Activated CD4-positive, CD25-positive, alpha-beta regulatory T cell treated with anti-CD3 and anti-CD28 coated beads, Interleukin-2, amount 50 U/mL, for 16 hours (primary cell): ENCODE results near the gene PIP5K1C.

Experiments used
- DNase-seq: peaks from one replicate; pipeline ENCODE4 v3.0.0-alpha.2; 2020; ENCODE audit warnings: low read depth, low spot score

PIP5K1C gene

GRCh38 chr19:3611841-3612240 lies 88.4 kb downstream of the PIP5K1C start:
- DNase-seq: no peak

- no peak for DNase-seq
Observed at GRCh38 chr19:3610745-3611717, 89.2 kb downstream of the PIP5K1C start.

- DNase-seq: no peak
Observed at GRCh38 chr19:3609779-3610719, 90.2 kb downstream of the PIP5K1C start.

GRCh38 chr19:3608750-3609322 lies 91.4 kb downstream of the PIP5K1C start:
- DNase-seq: no peak

- no peak for DNase-seq
Observed at GRCh38 chr19:3608079-3608641, 92.1 kb downstream of the PIP5K1C start.

- DNase-seq: no peak
Observed at GRCh38 chr19:3607303-3608078, 92.8 kb downstream of the PIP5K1C start.

- DNase-seq: no peak
Observed at GRCh38 chr19:3606690-3607289, 93.5 kb downstream of the PIP5K1C start, which contains the start of gene TBXA2R. Gene TBXA2R (minus strand): TSS chr19:3606875. CDS start chr19:3600634, 6,241 bp downstream.

GRCh38 chr19:3606174-3606689 lies 94.0 kb downstream of the PIP5K1C start:
- DNase-seq: no peak

- no peak for DNase-seq
Observed at GRCh38 chr19:3605770-3606169, 94.5 kb downstream of the PIP5K1C start.

GRCh38 chr19:3605361-3605760 lies 94.9 kb downstream of the PIP5K1C start:
- no peak for DNase-seq

GRCh38 chr19:3604987-3605343 lies 95.3 kb downstream of the PIP5K1C start:
- no peak for DNase-seq

GRCh38 chr19:3604227-3604986 lies 95.9 kb downstream of the PIP5K1C start:
- DNase-seq: no peak

GRCh38 chr19:3603121-3603811 lies 97.0 kb downstream of the PIP5K1C start:
- DNase-seq: no peak

GRCh38 chr19:3601021-3601420 lies 99.2 kb downstream of the PIP5K1C start:
- DNase-seq: no peak

- DNase-seq: no peak
Observed at GRCh38 chr19:3599776-3600187, 100.5 kb downstream of the PIP5K1C start.

- DNase-seq: no peak
Observed at GRCh38 chr19:3595521-3596061, 104.7 kb downstream of the PIP5K1C start.

- DNase-seq: no peak
Observed at GRCh38 chr19:3593156-3593555, 107.1 kb downstream of the PIP5K1C start.

GRCh38 chr19:3591876-3592613 lies 108.2 kb downstream of the PIP5K1C start:
- no peak for DNase-seq
